Stimulated activated CD8-positive, alpha-beta memory T cell treated with anti-CD3 and anti-CD28 coated beads, Interleukin-7, amount 100 ng/mL, for 24 hours (primary cell): ENCODE results near the gene KICS2.
"Not testable (repeated sequence)": the region's sequence is repeated elsewhere in the genome, so short reads cannot be mapped to it uniquely, and the experiment has no call there.

Experiments used
- DNase-seq: peaks from one replicate; pipeline ENCODE4 v3.0.0-alpha.2; 2020; ENCODE audit warnings: low read depth

Gene KICS2

DNA sequence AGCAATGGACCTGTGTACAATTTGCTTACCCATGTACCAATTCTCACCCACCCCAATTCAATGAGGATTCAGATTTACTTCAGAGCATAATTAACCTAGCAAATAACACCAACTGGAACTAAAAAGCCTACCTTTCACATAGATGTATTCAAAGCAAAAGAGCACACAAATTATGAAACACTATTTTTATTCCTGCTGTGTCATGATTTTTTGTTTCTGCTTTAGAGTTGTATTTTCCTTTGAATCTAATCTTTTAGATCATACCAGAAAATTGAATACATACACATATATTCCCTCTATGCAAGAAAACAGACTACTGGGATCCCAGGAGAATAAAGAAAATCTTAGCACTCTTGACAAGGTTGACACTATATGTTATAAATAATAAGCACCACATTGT is 5.9 kb downstream of the KICS2 start:
- no peak for DNase-seq

DNA sequence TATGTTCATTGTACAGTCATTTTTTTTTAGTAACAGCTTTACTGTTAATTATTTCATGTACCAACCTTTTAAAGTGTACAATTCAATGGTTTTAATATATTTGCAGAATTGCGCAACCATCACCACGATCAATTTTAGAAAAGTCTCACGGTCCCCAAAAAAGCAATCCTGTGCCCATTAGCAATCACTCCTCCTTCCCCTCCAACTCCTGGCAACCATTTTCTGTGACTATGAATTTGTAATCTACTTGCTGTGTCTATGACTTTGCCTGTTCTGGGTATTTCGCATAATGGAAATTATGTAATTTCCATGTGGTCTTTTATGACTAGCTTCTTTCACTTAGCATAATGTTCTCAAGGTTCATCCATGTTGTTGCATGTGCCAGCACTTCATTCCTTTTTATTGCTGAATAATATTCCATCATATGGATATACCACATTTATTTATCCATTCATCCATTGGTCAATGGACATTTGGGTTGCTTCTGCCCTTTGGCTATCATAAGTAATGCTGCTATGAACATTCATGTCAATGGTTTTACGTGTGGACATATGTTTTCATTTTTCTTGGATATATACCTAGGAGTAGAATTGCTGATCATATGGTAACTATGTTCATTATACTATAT is 9.9 kb downstream of the KICS2 start:
- no peak for DNase-seq

DNA sequence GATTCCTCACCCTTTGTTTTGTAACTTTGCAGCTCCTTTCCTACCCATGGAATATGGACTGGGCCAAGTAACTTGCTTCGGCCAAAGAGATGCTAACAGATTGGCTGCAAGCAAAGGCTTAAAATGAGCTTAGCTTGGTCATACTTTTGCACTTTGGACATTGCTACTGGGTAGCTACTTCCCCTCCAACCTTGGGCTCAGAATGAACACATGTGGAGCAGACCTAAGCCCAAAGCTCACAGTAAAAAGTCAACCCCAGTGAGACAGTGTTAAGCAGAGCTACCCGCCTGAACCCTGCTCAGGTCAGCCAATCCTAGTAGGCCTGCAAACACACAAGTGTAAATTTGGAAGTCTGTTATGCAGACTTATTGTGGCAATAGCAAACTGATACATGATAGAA is 14.6 kb downstream of the KICS2 start:
- DNase-seq, result no peak

DNA sequence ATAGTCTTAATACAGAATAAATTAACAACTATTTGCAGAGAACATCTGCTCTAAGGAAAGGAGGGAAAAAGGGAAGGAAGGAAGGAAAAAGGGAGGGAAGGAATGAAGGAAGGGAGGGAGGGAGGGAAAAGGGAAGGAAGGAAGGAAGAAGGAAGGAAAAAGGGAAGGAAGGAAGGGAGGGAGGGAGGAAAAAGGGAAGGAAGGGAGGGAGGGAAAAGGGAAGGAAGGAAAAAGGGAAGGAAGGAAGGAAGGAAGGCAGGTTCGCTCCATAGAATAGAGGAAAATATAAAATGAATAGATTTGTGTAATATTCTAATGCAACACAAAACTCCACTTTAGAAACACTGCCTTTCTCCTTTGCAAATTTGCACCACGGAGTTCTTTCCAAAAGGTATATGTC is 16.6 kb downstream of the KICS2 start:
- no peak for DNase-seq

DNA sequence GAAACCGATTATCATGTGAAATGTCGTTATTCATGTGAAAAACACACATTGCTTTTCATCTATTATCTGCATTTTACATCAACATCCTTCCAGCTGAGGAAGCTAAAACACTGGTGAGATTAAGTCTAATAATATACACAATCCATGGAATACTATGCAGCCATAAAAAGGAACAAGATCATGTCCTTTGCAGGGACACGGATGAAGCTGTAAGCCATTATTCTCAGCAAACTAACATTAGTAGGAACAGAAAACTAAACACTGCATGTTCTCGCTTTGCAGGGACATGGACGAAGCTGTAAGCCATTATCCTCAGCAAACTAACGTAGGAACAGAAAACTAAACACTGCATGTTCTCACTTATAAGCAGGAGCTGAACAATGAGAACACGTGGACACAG is 18.3 kb downstream of the KICS2 start:
- no peak for DNase-seq

DNA sequence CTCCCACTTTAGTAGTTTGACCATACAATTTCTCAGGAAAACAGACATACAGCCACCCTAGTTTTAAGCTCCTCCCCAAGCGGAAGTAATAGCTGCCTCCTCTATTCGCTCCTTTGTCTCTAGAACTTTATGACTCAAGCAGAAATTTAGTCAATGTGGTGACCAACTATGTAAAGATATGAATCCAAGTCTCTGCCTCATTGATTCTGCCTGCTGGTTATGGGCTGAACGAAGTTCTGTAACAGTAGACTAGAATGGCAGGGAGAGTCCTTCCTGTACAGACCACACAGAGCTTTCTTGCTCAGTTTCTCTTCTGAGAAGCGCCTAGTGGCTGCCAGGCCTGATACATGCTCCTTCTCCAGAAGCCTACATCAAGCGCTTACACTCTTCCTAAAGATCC is 19.1 kb downstream of the KICS2 start:
- no peak for DNase-seq

DNA sequence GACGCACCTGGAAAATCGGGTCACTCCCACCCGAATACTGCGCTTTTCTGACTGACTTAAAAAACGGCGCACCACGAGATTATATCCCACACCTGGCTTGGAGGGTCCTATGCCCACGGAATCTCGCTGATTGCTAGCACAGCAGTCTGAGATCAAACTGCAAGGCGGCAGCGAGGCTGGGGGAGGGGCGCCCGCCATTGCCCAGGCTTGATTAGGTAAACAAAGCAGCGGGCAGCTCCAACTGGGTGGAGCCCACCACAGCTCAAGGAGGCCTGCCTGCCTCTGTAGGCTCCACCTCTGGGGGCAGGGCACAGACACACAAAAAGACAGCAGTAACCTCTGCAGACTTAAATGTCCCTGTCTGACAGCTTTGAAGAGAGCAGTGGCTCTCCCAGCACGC is 26.3 kb downstream of the KICS2 start:
- not testable (repeated sequence) for DNase-seq

DNA sequence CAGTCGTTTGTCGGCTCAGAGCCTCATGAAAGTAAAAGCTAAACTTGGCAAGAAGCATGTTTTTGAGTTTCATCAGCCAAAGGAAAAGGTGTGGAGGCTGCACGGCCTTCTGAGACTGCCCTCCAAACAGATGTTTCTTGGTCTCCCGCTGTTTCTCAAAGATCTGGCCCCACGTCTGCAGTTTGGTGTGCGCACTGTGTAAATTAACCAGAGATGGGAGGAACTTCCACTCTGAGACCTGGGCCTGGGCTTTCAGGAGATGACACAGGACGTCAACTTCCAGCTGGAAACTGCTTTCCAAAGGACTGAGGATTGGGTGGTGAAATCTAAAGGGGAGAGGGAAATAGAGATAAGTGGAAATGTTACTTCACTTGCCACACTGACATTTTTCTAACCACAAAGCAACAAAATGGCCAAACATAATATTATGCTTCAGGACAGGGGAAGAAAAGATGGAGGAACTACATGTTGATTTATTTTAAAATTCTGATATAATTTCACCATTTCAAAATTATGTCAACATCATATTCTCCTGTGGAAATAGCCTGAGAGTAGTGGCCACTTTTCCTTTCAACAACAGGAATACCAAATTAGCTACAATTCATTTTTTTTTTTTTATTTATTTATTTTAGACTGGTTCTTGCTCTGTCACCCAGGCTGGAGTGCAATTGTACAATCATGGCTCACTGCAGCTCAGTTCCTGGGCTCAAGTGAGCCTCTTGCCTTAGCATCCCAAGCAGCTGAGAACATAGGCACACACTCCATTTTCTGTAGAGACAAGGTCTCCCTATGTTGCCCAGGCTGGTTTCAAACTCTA is 27.6 kb downstream of the KICS2 start:
- no peak for DNase-seq

DNA sequence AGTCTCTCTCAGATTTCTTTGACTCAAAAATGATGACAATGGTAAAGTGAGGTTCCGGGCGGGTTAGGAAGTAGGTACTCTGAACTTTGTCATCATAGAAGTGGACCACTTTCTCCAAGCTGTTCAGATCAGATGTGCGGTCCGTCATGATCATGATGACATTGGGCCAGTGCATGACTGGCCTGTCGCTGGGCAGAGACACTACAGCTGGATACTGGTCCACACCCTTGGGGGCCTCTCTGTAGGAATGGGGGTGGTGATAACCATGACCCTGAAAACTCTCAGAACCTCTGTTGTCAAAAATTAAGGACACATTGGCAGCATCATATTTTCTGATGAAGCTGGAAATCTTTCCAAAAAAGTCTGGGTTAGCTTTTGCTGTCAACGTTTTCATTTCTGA is 28.2 kb downstream of the KICS2 start:
- no peak for DNase-seq

DNA sequence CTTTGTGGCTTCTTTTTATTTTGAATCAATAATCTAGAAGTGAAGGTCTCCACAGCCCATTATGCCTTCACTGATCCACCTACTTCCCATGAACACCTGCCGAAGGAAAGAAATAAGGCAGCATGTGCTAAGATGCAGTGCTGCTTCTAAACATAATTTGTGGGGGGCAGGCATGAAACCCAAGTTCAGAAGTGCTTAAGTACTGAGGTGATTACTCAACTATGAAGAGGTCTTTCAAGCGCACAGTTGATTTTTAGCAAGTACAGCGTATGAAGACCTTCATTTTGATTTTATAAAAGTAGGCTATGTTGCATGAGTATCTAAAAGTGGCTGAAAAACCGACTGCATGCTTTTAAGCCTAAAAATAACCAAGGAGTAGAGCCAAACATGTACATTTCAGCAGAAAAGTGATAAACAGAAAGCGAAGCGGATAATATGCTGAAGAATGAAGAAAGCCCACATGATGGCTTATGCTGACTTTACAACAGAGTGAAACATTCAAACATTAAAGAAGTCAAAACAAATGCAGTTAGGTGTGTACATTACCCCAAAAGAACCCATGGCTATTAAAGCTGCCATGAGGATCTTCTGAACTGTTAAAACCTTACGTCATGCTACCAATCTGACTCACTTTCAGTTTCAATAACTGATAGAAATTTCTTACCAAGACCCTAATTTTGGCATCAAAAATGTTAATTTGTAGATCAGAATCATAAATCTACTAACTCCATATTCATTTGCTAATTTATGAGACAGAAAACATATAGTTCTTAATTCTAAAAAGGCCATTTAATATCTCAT is 29.3 kb downstream of the KICS2 start:
- no peak for DNase-seq

DNA sequence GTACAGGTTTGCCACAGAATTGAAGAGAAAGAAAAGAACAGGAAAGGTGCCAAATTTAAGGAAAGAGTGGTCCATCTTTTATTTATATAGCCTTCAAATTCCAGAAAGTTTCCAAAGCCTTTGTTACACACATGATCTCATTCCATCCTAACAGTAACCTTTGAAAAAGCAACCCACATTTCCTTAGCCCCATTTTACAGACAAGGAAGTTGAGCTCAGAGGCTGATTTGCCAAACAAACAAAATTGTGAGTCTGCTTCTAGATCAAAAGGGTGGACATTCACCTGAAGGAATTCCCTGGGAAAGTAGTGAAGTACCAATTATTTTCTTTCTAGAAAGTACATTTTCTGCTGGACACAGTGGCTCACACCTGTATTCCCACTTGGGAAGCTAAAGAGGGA is 32.0 kb downstream of the KICS2 start:
- DNase-seq, result no peak

DNA sequence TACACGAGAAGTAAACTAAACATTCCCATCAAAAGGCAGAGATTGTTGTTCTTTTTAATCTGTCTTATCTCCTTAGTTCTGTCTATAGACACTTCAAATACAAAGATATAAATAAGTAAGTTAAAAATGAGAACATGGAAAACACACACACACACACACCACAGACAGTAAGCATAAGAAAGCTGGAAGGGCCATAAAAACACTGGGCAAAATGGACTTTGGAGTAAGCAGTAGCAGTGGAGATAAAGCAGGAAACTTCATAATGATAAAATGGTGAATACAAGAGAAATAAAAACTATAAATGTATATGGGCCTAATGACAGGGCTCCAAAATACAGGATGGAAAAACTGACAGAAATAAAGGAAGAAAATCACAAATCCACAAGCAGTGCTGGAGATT is 32.6 kb downstream of the KICS2 start:
- DNase-seq, result no peak

DNA sequence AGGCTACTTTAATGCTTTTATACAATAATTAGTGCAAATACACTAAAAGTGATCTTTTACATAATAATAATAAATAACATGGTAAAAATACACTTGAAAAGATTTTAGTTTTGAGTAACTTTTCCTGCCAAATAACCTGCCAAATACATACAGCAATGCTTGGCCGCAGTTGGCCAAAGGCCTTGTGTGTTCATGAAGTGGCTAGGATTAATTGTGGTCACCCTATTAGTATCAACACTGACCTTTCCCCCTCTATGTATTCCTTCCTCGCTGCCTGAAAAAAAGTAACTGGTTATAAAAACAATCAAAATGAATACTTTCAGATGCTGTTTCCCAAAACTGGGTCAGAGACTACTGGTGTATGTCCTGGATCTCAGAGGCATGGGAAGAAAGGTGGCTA is 34.3 kb downstream of the KICS2 start:
- no peak for DNase-seq

DNA sequence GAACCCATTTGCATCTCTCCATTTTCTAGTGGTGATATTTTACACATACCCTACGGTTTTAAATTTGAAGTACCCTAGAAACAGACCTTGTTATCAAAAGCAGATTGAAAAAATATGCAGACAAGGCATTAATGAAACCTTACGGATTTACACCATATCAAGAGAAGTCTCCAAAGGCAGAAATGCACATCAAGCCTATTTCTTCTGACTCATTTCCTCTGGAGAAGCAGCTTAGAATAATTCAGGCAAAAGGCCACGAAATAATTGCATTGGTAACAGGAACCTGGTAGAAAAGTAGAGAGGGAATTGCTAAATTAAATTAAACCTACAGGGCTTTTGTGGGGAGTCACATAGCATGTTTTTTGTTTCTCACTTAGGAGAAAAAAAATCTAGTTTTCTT is 34.7 kb downstream of the KICS2 start:
- no peak for DNase-seq

DNA sequence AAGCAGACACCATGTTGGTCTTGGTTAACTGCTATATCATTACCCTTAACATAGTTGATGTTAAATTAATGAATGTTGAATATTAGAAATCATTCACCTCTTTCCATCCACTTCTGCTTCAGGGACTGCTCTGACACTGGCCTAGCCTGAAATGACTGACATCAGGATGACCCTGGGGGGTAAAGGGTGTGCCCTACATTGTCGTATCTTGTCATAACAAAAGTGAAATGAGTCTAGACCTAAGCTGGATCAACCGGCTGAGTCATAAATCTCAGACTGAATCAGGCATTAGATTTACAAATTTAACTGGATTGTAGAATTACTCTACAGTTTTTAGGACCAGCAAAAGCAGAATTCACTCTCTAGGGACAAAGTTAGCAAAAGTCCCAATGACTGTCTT is 35.3 kb downstream of the KICS2 start:
- DNase-seq, result no peak

DNA sequence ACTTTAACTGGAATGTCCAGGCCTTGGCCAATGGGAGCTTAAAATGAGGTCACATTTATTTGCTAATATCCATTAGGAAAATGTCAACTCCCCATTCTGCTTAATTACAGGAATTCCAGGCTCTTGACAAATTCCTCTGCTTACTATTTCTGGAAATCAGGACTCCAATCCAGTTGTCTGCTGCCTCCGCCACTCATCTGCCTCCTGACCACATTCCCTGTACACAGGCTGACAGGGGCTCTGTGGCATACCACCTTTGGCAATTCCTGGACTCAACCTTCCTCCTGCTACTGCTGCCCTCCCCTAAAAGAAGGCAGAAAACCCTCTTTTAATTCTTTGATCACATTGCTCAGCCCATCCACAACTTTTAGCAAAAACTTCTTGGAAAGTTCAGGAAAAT is 37.9 kb downstream of the KICS2 start:
- no peak for DNase-seq

DNA sequence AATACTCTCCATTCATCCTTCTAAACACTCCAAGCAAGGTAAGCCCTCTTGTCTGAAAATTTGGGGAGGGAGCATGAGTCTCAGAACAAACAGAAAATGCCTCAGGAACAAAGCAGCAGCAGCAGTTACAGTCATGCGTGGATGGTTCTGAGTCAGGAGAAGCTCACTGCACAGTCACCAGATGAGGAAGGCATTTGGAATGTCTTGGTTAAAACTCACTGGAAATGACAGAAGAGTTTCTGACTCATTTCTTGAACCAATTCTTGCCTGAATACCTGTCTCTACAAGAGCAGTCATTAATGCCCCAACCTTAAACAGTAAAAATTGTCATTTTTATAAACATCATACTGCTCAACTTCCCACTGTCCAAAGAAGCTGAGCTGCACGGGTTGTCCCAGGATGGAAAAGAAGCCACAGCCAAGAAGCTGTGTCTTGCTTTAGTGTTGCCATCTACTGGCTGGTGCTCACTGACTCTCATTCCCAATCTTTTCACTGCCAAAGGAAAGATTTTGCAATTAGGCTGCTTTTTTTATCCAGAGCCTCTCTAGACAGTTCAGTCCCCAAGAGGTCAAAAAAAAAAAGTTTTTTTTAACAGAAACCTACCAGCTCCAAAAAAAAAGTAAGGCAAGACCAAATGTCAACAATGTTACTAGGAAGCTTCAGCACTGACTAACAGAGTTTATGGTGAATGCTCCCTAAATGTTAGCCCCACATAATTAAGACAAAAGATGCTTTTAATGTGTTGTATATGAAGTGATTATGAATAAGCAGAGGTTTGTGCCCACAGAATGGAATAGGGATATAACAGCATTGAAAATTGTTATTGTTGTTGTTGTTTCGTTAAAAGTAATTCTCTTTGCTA is 40.4 kb downstream of the KICS2 start:
- DNase-seq, result no peak

DNA sequence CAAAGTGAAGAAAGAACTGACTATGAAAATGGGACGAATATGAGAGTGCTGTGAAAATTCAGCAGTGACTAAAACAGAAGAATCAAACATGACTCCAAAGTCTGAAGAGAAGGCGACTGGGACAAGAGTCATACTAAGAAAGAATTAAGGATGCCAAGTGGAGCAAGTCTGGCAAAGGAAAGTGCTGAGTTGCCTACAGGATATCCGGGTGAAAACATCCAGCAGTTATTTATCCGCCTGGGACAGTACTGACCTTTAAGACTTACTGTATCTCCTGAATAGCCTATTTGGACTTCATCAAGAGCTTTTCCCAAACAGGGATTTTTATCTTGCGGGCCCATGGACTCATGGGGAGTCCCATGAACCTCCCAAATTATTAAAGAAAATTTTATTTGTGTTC is 41.1 kb downstream of the KICS2 start:
- no peak for DNase-seq

DNA sequence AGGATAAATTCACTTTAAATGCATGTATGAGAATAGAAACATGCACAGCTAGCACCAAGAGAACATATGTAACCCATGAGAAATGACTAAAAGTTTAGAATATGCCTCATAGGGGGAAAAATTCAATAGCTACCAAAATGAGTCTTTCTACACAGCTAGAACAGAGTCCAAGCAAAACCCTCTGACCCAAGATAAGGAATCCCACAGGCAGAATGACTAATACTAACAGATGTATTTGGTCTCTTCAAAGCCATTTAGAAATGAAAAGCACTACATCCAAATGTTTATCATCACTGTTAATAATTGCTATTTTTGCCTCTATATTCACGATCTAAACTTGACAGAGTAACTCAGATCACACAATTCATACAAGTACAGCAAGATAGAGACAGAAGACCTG is 44.0 kb downstream of the KICS2 start:
- no peak for DNase-seq

DNA sequence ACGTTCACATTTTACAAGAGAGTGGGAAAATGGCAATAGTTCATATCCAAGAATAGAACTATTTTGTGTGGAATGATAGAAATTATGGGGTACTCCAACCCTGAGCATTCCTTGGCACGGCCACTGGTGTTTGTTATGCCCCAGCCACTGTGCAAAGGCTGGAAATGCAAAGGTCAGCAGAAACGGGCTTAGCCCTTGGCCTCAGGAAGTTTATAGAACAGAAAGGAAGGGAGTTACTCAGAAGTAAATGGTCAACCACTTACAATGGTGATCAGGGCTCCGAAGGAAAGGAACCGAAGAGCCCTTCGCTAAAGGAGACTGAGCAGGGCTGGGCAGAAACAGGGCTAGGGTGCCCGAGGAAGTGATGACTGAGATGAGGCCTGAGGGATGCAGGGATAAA is 45.1 kb downstream of the KICS2 start:
- DNase-seq, result no peak

DNA sequence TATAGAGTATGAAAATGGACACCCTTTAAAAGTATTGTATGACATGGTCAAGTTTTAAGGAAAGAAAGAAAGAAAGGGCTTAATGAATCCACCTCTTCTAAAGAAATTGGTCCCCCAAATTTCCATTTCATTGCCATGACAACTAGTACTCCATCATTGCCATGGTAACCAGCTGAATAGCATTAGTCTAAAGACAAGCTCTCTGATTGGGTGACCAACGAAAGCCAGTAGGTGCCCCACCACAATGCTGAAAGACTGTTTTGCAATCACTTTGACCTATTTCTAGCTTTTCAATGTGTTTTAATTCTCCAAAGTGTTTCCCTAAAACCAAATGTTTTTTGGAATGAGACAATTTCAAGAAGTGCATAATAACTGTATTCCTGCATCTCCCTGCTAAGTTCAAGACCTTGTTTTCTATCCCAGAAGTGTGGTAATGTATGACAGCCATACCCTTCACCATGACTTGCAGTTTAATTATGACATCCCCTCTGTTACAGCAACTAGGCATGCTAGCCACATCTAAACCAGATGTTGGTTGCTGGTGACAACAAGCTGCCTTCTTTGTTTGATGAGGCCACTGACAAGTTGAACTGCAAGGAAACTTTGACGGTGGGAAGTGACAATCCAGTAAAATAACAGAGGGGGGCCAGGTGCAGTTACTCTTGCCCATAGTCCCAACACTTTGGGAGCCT is 46.7 kb downstream of the KICS2 start:
- DNase-seq, result no peak

DNA sequence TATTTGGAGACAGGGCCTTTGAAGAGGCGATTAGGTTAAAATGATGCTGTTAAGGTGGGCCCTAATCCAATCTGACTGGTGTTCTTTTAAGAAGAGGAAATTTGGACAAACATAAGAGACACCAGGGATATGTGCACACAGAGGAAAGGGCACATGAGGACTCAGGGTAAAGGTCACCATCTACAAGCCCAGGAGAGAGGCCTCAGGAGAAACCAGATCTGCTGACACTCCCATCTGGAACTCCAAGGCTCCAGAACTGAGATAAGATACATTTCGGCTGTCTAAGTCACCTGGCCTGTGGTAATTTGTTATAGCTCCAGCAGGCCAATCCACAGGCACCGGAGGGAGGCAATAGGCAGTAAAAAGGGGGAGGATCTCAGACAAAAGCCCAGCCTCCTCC is 48.6 kb downstream of the KICS2 start:
- no peak for DNase-seq
